Natural killer cell (primary cell): ENCODE results near the gene LIPH. TPM values are rescaled to one million over a fixed set of nuclear protein-coding genes. Genes with fewer than 3 reads are reported as not detected.

Source experiments
- ATAC-seq, 3 donors: fragments of 150-1000 bp in 2 of 3; fragments of 200-7000 bp in 1 of 3; cut with Tn5 transposase; 1 replicate in 1 of 3; 2 replicates in 2 of 3; pipeline ENCODE4 v1.10.0; 2021; ENCODE audit warnings: mild to moderate bottlenecking in 2 of 3, moderate library complexity in 2 of 3
- DNase-seq, 2 donors: peaks; one replicate each; pipeline versions ENCODE4 v3.0.0 to v3.0.0-alpha.2; 2013 to 2021; ENCODE audit warnings: mixed read lengths in 1 of 2
- H3K27ac ChIP-seq: one replicate; pipeline ENCODE4 v1.5.1; 2013; ENCODE audit warnings: mild to moderate bottlenecking, low read length
- H3K27me3 ChIP-seq: one replicate; pipeline ENCODE4 v1.6.1; 2013; ENCODE audit warnings: low read length; ENCODE audit not compliant: control insufficient read depth, insufficient read depth
- H3K36me3 ChIP-seq: one replicate; pipeline ENCODE4 v1.6.1; 2013; ENCODE audit warnings: low read length; ENCODE audit not compliant: control insufficient read depth, insufficient read depth
- H3K4me1 ChIP-seq: one replicate; pipeline ENCODE4 v1.6.1; 2013; ENCODE audit warnings: low read length; ENCODE audit not compliant: control insufficient read depth, insufficient read depth
- H3K4me3 ChIP-seq: one replicate; pipeline ENCODE4 v1.5.1; 2013; ENCODE audit warnings: low read length
- H3K9me3 ChIP-seq: one replicate; pipeline ENCODE4 v1.6.1; 2013; ENCODE audit warnings: low read length; ENCODE audit not compliant: control insufficient read depth, insufficient read depth
- H3K27ac Mint-ChIP-seq, 2 donors: one replicate each; pipeline ENCODE4 v1.8.0; 2022; ENCODE audit warnings: mild to moderate bottlenecking in 2 of 2, mixed read lengths in 2 of 2, moderate library complexity in 1 of 2
- H3K27me3 Mint-ChIP-seq, 2 donors: one replicate each; pipeline ENCODE4 v1.8.0; 2022; ENCODE audit warnings: low read depth in 2 of 2, mixed read lengths in 2 of 2
- H3K36me3 Mint-ChIP-seq: one replicate; pipeline ENCODE4 v1.8.0; 2022; ENCODE audit warnings: mixed read lengths
- H3K4me1 Mint-ChIP-seq, 2 donors: one replicate each; pipeline ENCODE4 v1.8.0; 2022; ENCODE audit warnings: mixed read lengths in 2 of 2
- H3K4me3 Mint-ChIP-seq: one replicate; pipeline ENCODE4 v1.8.0; 2022; ENCODE audit warnings: mild to moderate bottlenecking, moderate library complexity, mixed read lengths
- H3K9me3 Mint-ChIP-seq, 2 donors: one replicate each; pipeline ENCODE4 v1.8.0; 2022; ENCODE audit warnings: mixed read lengths in 2 of 2
- CTCF ChIP-seq: fragments of 200-600 bp; IDR thresholded peaks from one replicate; pipeline ENCODE4 v1.8.0; 2022; ENCODE audit warnings: antibody characterized with exemption
- WGBS: methylation state at CpG from one replicate; pipeline ENCODE4 v1.1.7; 2013; ENCODE audit warnings: missing lambda C conversion rate; ENCODE audit not compliant: insufficient coverage; 5-methylcytosine and 5-hydroxymethylcytosine counted together
- intact Hi-C: fragments of 100-400 bp; cut with micrococcal nuclease; formaldehyde crosslinking; loops from one replicate; pipeline ENCODE4 v1.14.2; 2022
- total RNA-seq, 4 donors: library from RNA; stranded (reverse); fragments of 120-200 nt in 1 of 4; gene quantifications; one replicate each; pipeline versions ENCODE4 v1.2.3 to v1.2.4, GENCODE V29; 2013 to 2022

The LIPH gene
- total RNA-seq, 3 donors from 2014 or later (not counting 1 experiment from before 2014, with no cell fraction given): 0.09 to 0.16 TPM; not detected in 1

- Histone ChIP-seq H3K4me1 (peaks cover 17% of the 10 kb centered on the region), H3K36me3 (no peaks in the 10 kb centered on the region), H3K4me3 (no peak overlapping the region), H3K27me3 (no peaks in the 10 kb centered on the region), H3K27ac (peak overlapping the region; percentile 22), H3K9me3 (no peaks in the 10 kb centered on the region)
- peak overlapping the region in 1 of 2 donors; percentile 71 for H3K27ac Mint-ChIP-seq
- no peaks in the 10 kb centered on the region for H3K9me3 Mint-ChIP-seq
- DNase-seq (peak in 1 of 2 donors; percentile 25), ATAC-seq (peak; percentile 30 to 50 (median 48))
- H3K36me3 Mint-ChIP-seq: no peaks in the 10 kb centered on the region
- H3K27me3 Mint-ChIP-seq: peaks cover 0 to 3% of the 10 kb centered on the region in 2 donors
- peak overlapping the region; percentile 6 for H3K4me3 Mint-ChIP-seq
- 35% methylated on average over 8 of the region's 8 CpGs for WGBS
- intact Hi-C loops: no loop called here
- peaks cover 10 to 25% of the 10 kb centered on the region in 2 donors for H3K4me1 Mint-ChIP-seq
- no peak for TF ChIP-seq CTCF
Observed at GRCh38 chr3:185561374-185561943, 9.1 kb upstream of the LIPH start.

GRCh38 chr3:185560676-185561075 is 8.3 kb upstream of the LIPH start:
- Histone ChIP-seq H3K27ac (no peak overlapping the region), H3K4me1 (peaks cover 17% of the 10 kb centered on the region), H3K9me3 (no peaks in the 10 kb centered on the region), H3K36me3 (no peaks in the 10 kb centered on the region), H3K4me3 (no peak overlapping the region), H3K27me3 (no peaks in the 10 kb centered on the region)
- ATAC-seq (no peak), DNase-seq (no peak)
- intact Hi-C loops: no loop called here
- Mint-ChIP-seq H3K4me3 (no peak overlapping the region), H3K27ac (no peak overlapping the region), H3K9me3 (no peaks in the 10 kb centered on the region), H3K36me3 (no peaks in the 10 kb centered on the region), H3K27me3 (peaks cover 0 to 3% of the 10 kb centered on the region in 2 donors), H3K4me1 (peaks cover 10 to 25% of the 10 kb centered on the region in 2 donors)
- 98% methylated on average over 8 of the region's 13 CpGs for WGBS
- no peak for TF ChIP-seq CTCF

- H3K4me3 Mint-ChIP-seq: peak overlapping the region; percentile 93
- H3K4me3 ChIP-seq: no peak overlapping the region
Observed at GRCh38 chr3:185559706-185560090, 7.3 kb upstream of the LIPH start.

More at GRCh38 chr3:185559706-185560090, 7.3 kb upstream of the LIPH start:
- Histone ChIP-seq H3K9me3 (no peaks in the 10 kb centered on the region), H3K27ac (no peak overlapping the region), H3K27me3 (no peaks in the 10 kb centered on the region), H3K36me3 (no peaks in the 10 kb centered on the region), H3K4me1 (peaks cover 17% of the 10 kb centered on the region)
- TF ChIP-seq CTCF: no peak
- Mint-ChIP-seq H3K27ac (no peak overlapping the region), H3K9me3 (no peaks in the 10 kb centered on the region), H3K27me3 (peaks cover 0 to 3% of the 10 kb centered on the region in 2 donors), H3K4me1 (peaks cover 10 to 25% of the 10 kb centered on the region in 2 donors), H3K36me3 (no peaks in the 10 kb centered on the region)
- 73% methylated on average over 12 of the region's 12 CpGs for WGBS
- ATAC-seq (no peak), DNase-seq (no peak)
- intact Hi-C loops: loop anchor here (10.0 kb wide), 1 partner anchor 195 kb away; the partner anchor contains the start of gene MAP3K13
